H9 (cell line): ENCODE results near the gene SOCS7. TPM values are rescaled to one million over a fixed set of nuclear protein-coding genes. Genes with fewer than 3 reads are reported as not detected.

Experiments
- DNase-seq: peaks from one replicate; pipeline ENCODE4 v3.0.0-alpha.2; 2017
- H2AFZ ChIP-seq: one replicate; pipeline ENCODE4 v1.6.1; 2013; ENCODE audit warnings: mild to moderate bottlenecking, low read length, control low read depth, moderate library complexity
- H2AK5ac ChIP-seq: 2 replicates; pipeline ENCODE4 v1.6.1; 2013; ENCODE audit warnings: low read length, control low read depth, mixed read lengths; ENCODE audit not compliant: insufficient read length
- H2BK120ac ChIP-seq: one replicate; pipeline ENCODE4 v1.6.1; 2013; ENCODE audit warnings: low read depth, mild to moderate bottlenecking, low read length, control low read depth, inconsistent platforms; ENCODE audit not compliant: poor library complexity, severe bottlenecking
- H2BK12ac ChIP-seq: 2 replicates; pipeline ENCODE4 v1.6.1; 2013; ENCODE audit warnings: low read length, control low read depth, mixed read lengths, low read depth; ENCODE audit not compliant: insufficient read length
- H2BK15ac ChIP-seq: 2 replicates; pipeline ENCODE4 v1.6.1; 2013; ENCODE audit warnings: low read depth, low read length, control low read depth
- H2BK20ac ChIP-seq: one replicate; pipeline ENCODE4 v1.6.1; 2013; ENCODE audit warnings: low read depth, mild to moderate bottlenecking, low read length, control low read depth, inconsistent platforms; ENCODE audit not compliant: poor library complexity, severe bottlenecking
- H2BK5ac ChIP-seq: 2 replicates; pipeline ENCODE4 v1.6.1; 2013; ENCODE audit warnings: low read length, control low read depth, mixed read lengths; ENCODE audit not compliant: insufficient read length
- H3K14ac ChIP-seq: 2 replicates; pipeline ENCODE4 v1.6.1; 2013; ENCODE audit warnings: low read length, control low read depth; ENCODE audit not compliant: insufficient read depth
- H3K18ac ChIP-seq: 2 replicates; pipeline ENCODE4 v1.6.1; 2013; ENCODE audit warnings: low read depth, mild to moderate bottlenecking, mixed read lengths, low read length, control low read depth; ENCODE audit not compliant: insufficient read length
- H3K23ac ChIP-seq: 2 replicates; pipeline ENCODE4 v1.6.1; 2013; ENCODE audit warnings: low read length, control low read depth, mixed read lengths, low read depth; ENCODE audit not compliant: insufficient read length
- H3K23me2 ChIP-seq: 2 replicates; pipeline ENCODE4 v1.6.1; 2013; ENCODE audit warnings: low read depth, mild to moderate bottlenecking, mixed read lengths, low read length, control low read depth; ENCODE audit not compliant: insufficient read length, poor library complexity, severe bottlenecking
- H3K27ac ChIP-seq: 2 replicates; pipeline ENCODE4 v1.5.1; 2013; ENCODE audit warnings: low read length, control low read depth, mixed read lengths, low read depth; ENCODE audit not compliant: insufficient read length
- H3K27me3 ChIP-seq: 2 replicates; pipeline ENCODE4 v1.6.1; 2013; ENCODE audit warnings: low read length, control low read depth, inconsistent platforms; ENCODE audit not compliant: insufficient read depth
- H3K4ac ChIP-seq: 2 replicates; pipeline ENCODE4 v1.6.1; 2013; ENCODE audit warnings: low read depth, mild to moderate bottlenecking, control low read depth, inconsistent platforms, low read length, moderate library complexity
- H3K4me1 ChIP-seq: 2 replicates; pipeline ENCODE4 v1.6.1; 2013; ENCODE audit warnings: low read length, control low read depth, inconsistent platforms; ENCODE audit not compliant: insufficient read depth
- H3K4me2 ChIP-seq: 2 replicates; pipeline ENCODE4 v1.6.1; 2013; ENCODE audit warnings: low read length, control low read depth, mixed read lengths; ENCODE audit not compliant: insufficient read length, insufficient read depth
- H3K56ac ChIP-seq: 2 replicates; pipeline ENCODE4 v1.6.1; 2013; ENCODE audit warnings: low read depth, mild to moderate bottlenecking, mixed read lengths, low read length, control low read depth; ENCODE audit not compliant: insufficient read length
- H3K79me1 ChIP-seq: 2 replicates; pipeline ENCODE4 v1.6.1; 2013; ENCODE audit warnings: low read depth, mild to moderate bottlenecking, moderate library complexity, low read length, control low read depth, inconsistent platforms; ENCODE audit not compliant: insufficient read depth, poor library complexity, severe bottlenecking
- H3K79me2 ChIP-seq: 2 replicates; pipeline ENCODE4 v1.6.1; 2013; ENCODE audit warnings: low read length, control low read depth, inconsistent platforms; ENCODE audit not compliant: insufficient read depth
- H3K9ac ChIP-seq: 2 replicates; pipeline ENCODE4 v1.6.1; 2013; ENCODE audit warnings: low read length, control low read depth, mixed read lengths; ENCODE audit not compliant: insufficient read length; ENCODE audit errors: extremely low read depth
- H3K9me3 ChIP-seq: one replicate; pipeline ENCODE4 v1.6.1; 2013; ENCODE audit warnings: low read depth, low read length, inconsistent platforms; ENCODE audit not compliant: control insufficient read depth
- H3T11ph ChIP-seq: one replicate; pipeline ENCODE4 v1.6.1; 2013; ENCODE audit warnings: mild to moderate bottlenecking, low read length, control low read depth, inconsistent platforms
- H4K20me1 ChIP-seq: one replicate; pipeline ENCODE4 v1.6.1; 2013; ENCODE audit not compliant: control insufficient read depth, insufficient read length, insufficient read depth
- H4K5ac ChIP-seq: 2 replicates; pipeline ENCODE4 v1.6.1; 2013; ENCODE audit warnings: low read depth, mild to moderate bottlenecking, mixed read lengths, low read length, control low read depth; ENCODE audit not compliant: insufficient read length
- H4K8ac ChIP-seq: replicated peaks from 2 replicates; pipeline ENCODE4 v1.6.1; 2013; ENCODE audit warnings: low read length, control low read depth, mixed read lengths, low read depth; ENCODE audit not compliant: insufficient read length
- H4K91ac ChIP-seq: 2 replicates; pipeline ENCODE4 v1.6.1; 2013; ENCODE audit warnings: low read depth, mild to moderate bottlenecking, moderate library complexity, mixed read lengths, low read length, control low read depth; ENCODE audit not compliant: insufficient read length
- H3K27ac Mint-ChIP-seq, 3 experiments: 2 replicates in 2 of 3; 3 replicates in 1 of 3; pipeline ENCODE4 v1.8.0; 2020 to 2021; ENCODE audit warnings: mixed read lengths in 3 of 3, mild to moderate bottlenecking in 1 of 3, moderate library complexity in 1 of 3
- H3K27me3 Mint-ChIP-seq: 2 replicates; pipeline ENCODE4 v1.8.0; 2021; ENCODE audit warnings: low read depth, mild to moderate bottlenecking, moderate library complexity, mixed read lengths
- H3K36me3 Mint-ChIP-seq, 3 experiments: 2 replicates in 2 of 3; 3 replicates in 1 of 3; pipeline ENCODE4 v1.8.0; 2020 to 2021; ENCODE audit warnings: low read depth in 3 of 3, mixed read lengths in 3 of 3; ENCODE audit not compliant: insufficient read depth in 1 of 3
- H3K4me1 Mint-ChIP-seq, 2 experiments: 2 replicates each; pipeline ENCODE4 v1.8.0; 2020; ENCODE audit warnings: mixed read lengths in 2 of 2
- H3K4me3 Mint-ChIP-seq, 2 experiments: 2 replicates in 1 of 2; 3 replicates in 1 of 2; pipeline ENCODE4 v1.8.0; 2020 to 2021; ENCODE audit warnings: mild to moderate bottlenecking in 2 of 2, mixed read lengths in 2 of 2, moderate library complexity in 1 of 2
- H3K9me3 Mint-ChIP-seq, 2 experiments: 2 replicates in 1 of 2; 3 replicates in 1 of 2; pipeline ENCODE4 v1.8.0; 2020; ENCODE audit warnings: mild to moderate bottlenecking in 2 of 2, mixed read lengths in 2 of 2, moderate library complexity in 1 of 2
- CTCF ChIP-seq: fragments of 200-600 bp; sonication (generic); conservative IDR thresholded peaks from 3 replicates; pipeline ENCODE4 v1.8.0; 2021; ENCODE audit warnings: antibody characterized with exemption, mild to moderate bottlenecking
- WGBS: extraction: QIAGEN DNeasy Blood & Tissue Kit; methylation state at CpG from one replicate; pipeline ENCODE4 v1.1.7; 2013; ENCODE audit warnings: missing lambda C conversion rate, low lambda C conversion rate, mixed read lengths; ENCODE audit not compliant: insufficient read length; ENCODE audit errors: extremely low coverage; 5-methylcytosine and 5-hydroxymethylcytosine counted together
- total RNA-seq: library from RNA; stranded (reverse); gene quantifications from 2 replicates; pipeline ENCODE4 v1.2.1, GENCODE V29; 2021

The SOCS7 gene
- total RNA-seq, 1 experiment from 2014 or later, result 31.0 TPM

- H2BK20ac ChIP-seq, result no peak overlapping the region
- H4K8ac ChIP-seq, result no peak overlapping the region
- H2BK5ac ChIP-seq, result no peak overlapping the region
- peak overlapping the region in 1 of 3 experiments; percentile 39; a peak in 2 of 7 replicates for H3K27ac Mint-ChIP-seq
- H3K23me2 ChIP-seq, result no peaks in the 10 kb centered on the region
- no peak for DNase-seq
- H3K23ac ChIP-seq, result no peak overlapping the region
- no peak overlapping the region for H2BK15ac ChIP-seq
- no peak overlapping the region for H3K14ac ChIP-seq
- no peaks in the 10 kb centered on the region for H3K9me3 Mint-ChIP-seq
- H4K5ac ChIP-seq, result no peak overlapping the region
- no peaks in the 10 kb centered on the region for H3K27me3 ChIP-seq
- H4K91ac ChIP-seq, result no peak overlapping the region
- H3T11ph ChIP-seq, result no peak overlapping the region
- no peaks in the 10 kb centered on the region for H4K20me1 ChIP-seq
- H3K79me1 ChIP-seq, result no peaks in the 10 kb centered on the region
- no peak overlapping the region for H3K56ac ChIP-seq
- H3K36me3 Mint-ChIP-seq, result peaks cover 3 to 10% (median 9%) of the 10 kb centered on the region in 3 experiments; a peak in 4 of 7 replicates
- no peak overlapping the region for H2AK5ac ChIP-seq
- H2BK120ac ChIP-seq, result no peak overlapping the region
- H3K4me2 ChIP-seq, result no peak overlapping the region
- no peak overlapping the region for H3K18ac ChIP-seq
- H3K4ac ChIP-seq, result no peak overlapping the region
- H3K4me3 Mint-ChIP-seq, result no peak overlapping the region
- no peak for TF ChIP-seq CTCF
- no peaks in the 10 kb centered on the region for H3K9me3 ChIP-seq
- H3K4me1 ChIP-seq, result peaks cover 5% of the 10 kb centered on the region; the same call in 1 of the 2 replicates
- H2BK12ac ChIP-seq, result no peak overlapping the region
- no peak overlapping the region for H3K9ac ChIP-seq
- no peak overlapping the region for H2AFZ ChIP-seq
- H3K79me2 ChIP-seq, result no peaks in the 10 kb centered on the region; the same call in 1 of the 2 replicates
- peaks cover 18 to 26% of the 10 kb centered on the region in 2 experiments for H3K4me1 Mint-ChIP-seq
- H3K27ac ChIP-seq, result no peak overlapping the region
- no peaks in the 10 kb centered on the region for H3K27me3 Mint-ChIP-seq
- WGBS, result no CpG with 5 or more reads among the region's 5 CpGs
Observed at GRCh38 chr17:38361694-38362465, 10.2 kb downstream of the SOCS7 start.
